Esophagus (tissue), 2 donors: ENCODE results near the gene ADARB2. TPM values are rescaled to one million over a fixed set of nuclear protein-coding genes. Genes with fewer than 3 reads are reported as not detected.

Experiments
- H3K27ac ChIP-seq, 2 donors: one replicate each; pipeline ENCODE4 v1.5.1; 2013; ENCODE audit warnings: low read depth in 2 of 2, mild to moderate bottlenecking in 2 of 2, inconsistent platforms in 1 of 2, low read length in 1 of 2, moderate library complexity in 1 of 2
- H3K27me3 ChIP-seq, 2 donors: one replicate each; pipeline ENCODE4 v1.6.1; 2013; ENCODE audit warnings: low read length in 2 of 2, control low read depth in 1 of 2, mild to moderate bottlenecking in 1 of 2; ENCODE audit not compliant: insufficient read depth in 2 of 2, control insufficient read depth in 1 of 2
- H3K36me3 ChIP-seq, 2 donors: one replicate each; pipeline ENCODE4 v1.6.1; 2013; ENCODE audit warnings: low read length in 1 of 2; ENCODE audit not compliant: control insufficient read depth in 2 of 2, insufficient read depth in 2 of 2
- H3K4me1 ChIP-seq, 2 donors: one replicate each; pipeline ENCODE4 v1.6.1; 2013; ENCODE audit warnings: low read length in 1 of 2; ENCODE audit not compliant: control insufficient read depth in 2 of 2, insufficient read depth in 2 of 2
- H3K4me3 ChIP-seq, 2 donors: one replicate each; pipeline ENCODE4 v1.5.1; 2013; ENCODE audit warnings: low read length in 2 of 2, mild to moderate bottlenecking in 2 of 2, low read depth in 1 of 2, moderate library complexity in 1 of 2
- H3K9me3 ChIP-seq, 2 donors: one replicate each; pipeline ENCODE4 v1.6.1; 2013; ENCODE audit warnings: mild to moderate bottlenecking in 2 of 2, low read depth in 1 of 2, low read length in 1 of 2, moderate library complexity in 1 of 2; ENCODE audit not compliant: control insufficient read depth in 2 of 2, insufficient read depth in 1 of 2
- WGBS, 2 donors: extraction: QIAGEN DNeasy Blood & Tissue Kit; methylation state at CpG; one replicate each; pipeline ENCODE4 v1.1.7; 2013; 5-methylcytosine and 5-hydroxymethylcytosine counted together
- polyA plus RNA-seq, 2 donors: library from polyadenylated mRNA; stranded (reverse); fragments of 200-250 nt; gene quantifications; one replicate each; pipeline ENCODE4 v1.2.3, GENCODE V29; 2013
- donor health status: healthy with polysubstance abuse.
- donor health status: Bipolar disorder and iron deficiency.

Gene ADARB2
- polyA plus RNA-seq, 2 donors, result 0.33 to 0.65 TPM

- no peaks in the 10 kb centered on the region for H3K9me3 ChIP-seq
- H3K4me3 ChIP-seq, result no peak overlapping the region
- 84 to 86% methylated on average over 11 of the region's 11 CpGs for WGBS, 2 donors
- H3K27me3 ChIP-seq, result no peaks in the 10 kb centered on the region
- H3K27ac ChIP-seq, result no peak overlapping the region
- no peaks in the 10 kb centered on the region for H3K4me1 ChIP-seq
- no peaks in the 10 kb centered on the region for H3K36me3 ChIP-seq
Observed at GRCh38 chr10:1653321-1653720, 84.0 kb downstream of the ADARB2 start.

- H3K9me3 ChIP-seq, result no peaks in the 10 kb centered on the region
- no peaks in the 10 kb centered on the region for H3K27me3 ChIP-seq
- WGBS, 2 donors, result 70 to 74% methylated on average over 9 of the region's 9 CpGs
- no peak overlapping the region for H3K27ac ChIP-seq
- H3K4me1 ChIP-seq, result no peaks in the 10 kb centered on the region
- no peak overlapping the region for H3K4me3 ChIP-seq
- H3K36me3 ChIP-seq, result no peaks in the 10 kb centered on the region
Observed at GRCh38 chr10:1652151-1652550, 85.2 kb downstream of the ADARB2 start.

GRCh38 chr10:1651270-1651966 lies 85.9 kb downstream of the ADARB2 start:
- Histone ChIP-seq H3K27ac (no peak overlapping the region), H3K9me3 (no peaks in the 10 kb centered on the region), H3K4me1 (no peaks in the 10 kb centered on the region), H3K36me3 (no peaks in the 10 kb centered on the region), H3K27me3 (no peaks in the 10 kb centered on the region), H3K4me3 (no peak overlapping the region)
- WGBS, 2 donors, result 77 to 82% methylated on average over 20 of the region's 20 CpGs

GRCh38 chr10:1650542-1651269 lies 86.6 kb downstream of the ADARB2 start:
- H3K36me3 ChIP-seq, result no peaks in the 10 kb centered on the region
- no peak overlapping the region for H3K27ac ChIP-seq
- H3K27me3 ChIP-seq, result no peaks in the 10 kb centered on the region
- no peaks in the 10 kb centered on the region for H3K4me1 ChIP-seq
- H3K4me3 ChIP-seq, result no peak overlapping the region
- H3K9me3 ChIP-seq, result no peaks in the 10 kb centered on the region
- WGBS, 2 donors, result 82% methylated on average over 25 of the region's 25 CpGs

GRCh38 chr10:1648648-1649047 lies 88.7 kb downstream of the ADARB2 start:
- H3K4me1 ChIP-seq, result no peaks in the 10 kb centered on the region

GRCh38 chr10:1646332-1646731 lies 91.0 kb downstream of the ADARB2 start:
- H3K27me3 ChIP-seq, result no peaks in the 10 kb centered on the region
- H3K9me3 ChIP-seq, result no peaks in the 10 kb centered on the region
- H3K27ac ChIP-seq, result no peak overlapping the region
- H3K4me1 ChIP-seq, result no peaks in the 10 kb centered on the region
- no peak overlapping the region for H3K4me3 ChIP-seq
- H3K36me3 ChIP-seq, result no peaks in the 10 kb centered on the region
- 69 to 71% methylated on average over 5 of the region's 5 CpGs for WGBS, 2 donors

More at GRCh38 chr10:1648648-1649047, 88.7 kb downstream of the ADARB2 start:
- H3K9me3 ChIP-seq, result no peaks in the 10 kb centered on the region
- no peaks in the 10 kb centered on the region for H3K36me3 ChIP-seq
- H3K4me3 ChIP-seq, result no peak overlapping the region
- H3K27ac ChIP-seq, result no peak overlapping the region
- WGBS, 2 donors, result 83 to 89% methylated on average over 12 of the region's 12 CpGs
- no peaks in the 10 kb centered on the region for H3K27me3 ChIP-seq

GRCh38 chr10:1645896-1646295 lies 91.4 kb downstream of the ADARB2 start:
- H3K36me3 ChIP-seq, result no peaks in the 10 kb centered on the region
- no peak overlapping the region for H3K4me3 ChIP-seq
- H3K27me3 ChIP-seq, result no peaks in the 10 kb centered on the region
- H3K4me1 ChIP-seq, result no peaks in the 10 kb centered on the region
- H3K27ac ChIP-seq, result no peak overlapping the region
- no peaks in the 10 kb centered on the region for H3K9me3 ChIP-seq
- 67 to 72% methylated on average over 4 of the region's 4 CpGs for whole genome bisulfite sequencing, 2 donors

GRCh38 chr10:1644191-1644711 lies 93.1 kb downstream of the ADARB2 start:
- no peaks in the 10 kb centered on the region for H3K36me3 ChIP-seq
- no peaks in the 10 kb centered on the region for H3K27me3 ChIP-seq
- 77 to 78% methylated on average over 15 of the region's 15 CpGs for WGBS, 2 donors

GRCh38 chr10:1643908-1644179 lies 93.5 kb downstream of the ADARB2 start:
- WGBS, 2 donors, result 58 to 63% methylated on average over 9 of the region's 9 CpGs
- no peak overlapping the region for H3K27ac ChIP-seq
- no peaks in the 10 kb centered on the region for H3K27me3 ChIP-seq
- no peaks in the 10 kb centered on the region for H3K36me3 ChIP-seq
- H3K4me1 ChIP-seq, result no peaks in the 10 kb centered on the region
- no peak overlapping the region for H3K4me3 ChIP-seq
- H3K9me3 ChIP-seq, result no peaks in the 10 kb centered on the region

More at GRCh38 chr10:1644191-1644711, 93.1 kb downstream of the ADARB2 start:
- Histone ChIP-seq H3K9me3 (no peaks in the 10 kb centered on the region), H3K27ac (no peak overlapping the region), H3K4me1 (no peaks in the 10 kb centered on the region), H3K4me3 (no peak overlapping the region)
